Measurements from ENCODE around the gene SPRING1. TPM values are rescaled to one million over a fixed set of nuclear protein-coding genes. Genes with fewer than 3 reads are reported as not detected.

SPRING1 gene, protein sequence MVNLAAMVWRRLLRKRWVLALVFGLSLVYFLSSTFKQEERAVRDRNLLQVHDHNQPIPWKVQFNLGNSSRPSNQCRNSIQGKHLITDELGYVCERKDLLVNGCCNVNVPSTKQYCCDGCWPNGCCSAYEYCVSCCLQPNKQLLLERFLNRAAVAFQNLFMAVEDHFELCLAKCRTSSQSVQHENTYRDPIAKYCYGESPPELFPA
- polyA plus RNA-seq (2011; rRNA removed) (16.9 and 17.4 TPM in 2 replicates), polyA plus RNA-seq (2017; fragmentation: RNase III; extraction: RNeasy Plus Mini Kit Qiagen cat#74134 plus additional on column Dnase treatment) (9.1 to 11.2 TPM (median 10.9 TPM) in 3 replicates), polyA minus RNA-seq (2011; rRNA and poly(A)+ RNA removed) (25.4 and 30.2 TPM in 2 replicates)
- 12.0 and 16.4 TPM in 2 replicates for polyA plus RNA-seq (2012; cell fraction: cytosol; rRNA removed)
- polyA plus RNA-seq (2012; cell fraction: nucleus; rRNA removed), result 6.3 and 6.7 TPM in 2 replicates

DNA sequence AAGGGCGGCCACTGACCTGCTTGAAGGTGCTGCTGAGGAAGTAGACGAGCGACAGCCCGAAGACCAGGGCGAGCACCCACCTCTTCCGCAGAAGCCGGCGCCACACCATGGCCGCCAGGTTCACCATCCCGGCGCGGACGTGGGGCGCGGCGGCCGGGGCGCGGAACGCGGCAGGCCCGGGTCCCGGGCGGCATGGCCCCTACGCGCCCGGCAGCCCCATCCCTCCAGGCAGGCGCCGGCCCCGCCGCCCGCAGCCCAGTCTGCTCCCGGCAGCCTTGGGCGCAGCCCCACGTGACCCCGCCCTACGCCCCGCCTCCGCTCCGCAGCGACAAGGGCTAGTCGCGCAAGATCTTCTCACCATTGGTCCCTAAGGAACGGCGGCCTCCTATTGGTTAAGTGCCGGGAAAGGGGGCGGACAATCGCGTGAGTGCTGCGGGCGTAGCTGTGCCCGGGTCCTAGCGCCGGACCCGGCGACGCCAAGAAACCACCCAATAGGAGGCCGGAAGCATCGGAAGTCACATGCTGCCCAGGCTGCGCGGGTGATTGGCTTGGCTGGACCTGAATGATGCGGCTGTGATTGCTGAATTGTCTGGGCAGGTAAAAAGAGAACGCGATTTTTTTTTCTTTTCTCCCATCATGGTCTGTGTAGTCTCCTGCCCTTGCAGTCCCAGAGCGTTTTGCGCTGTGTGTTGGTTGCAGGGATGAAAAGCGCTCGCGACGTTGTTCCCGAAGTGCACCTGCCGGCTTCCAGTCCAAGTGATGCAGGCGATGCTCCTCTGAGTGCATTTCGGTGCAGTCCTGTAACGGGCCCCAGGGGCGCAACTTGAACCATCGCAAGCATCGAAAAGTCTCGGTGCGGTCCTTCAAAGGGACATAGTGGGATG is at the start of gene SPRING1, which contains the start of gene RNFT2:
TSS of gene SPRING1 (minus strand) at position 296 of the 884 bp plus-strand sequence. CDS start at position 127, 169 bp downstream.
TSS of gene RNFT2 (plus strand) at position 542 of the 884 bp plus-strand sequence. CDS start 2,183 bp downstream, outside the sequence.
- peak; percentile 98 to 99 for ATAC-seq
- WGBS (ENCODE audit: missing lambda C conversion rate), result 1% methylated on average over 71 of the region's 80 CpGs
- peaks cover 13% of the 10 kb centered on the region; the same call in 2 of the 3 replicates for H3K4me1 ChIP-seq
- peak within 1 kb of the TSS; percentile 64 for H3K4me3 ChIP-seq
- POLR2A ChIA-PET, result interaction anchor here (0.6 to 0.7 kb wide), 7 partner anchors 11 to 203 kb away, joined by 3 to 6 read pairs (median 3); no protein-coding TSS in a partner anchor
- H3K9me3 ChIP-seq, result no peaks in the 10 kb centered on the region
- peak; percentile 76 for FAIRE-seq
- CTCF ChIA-PET, result interaction anchor here (0.7 kb wide), 1 partner anchor 302 kb away, joined by 3 read pairs; no protein-coding TSS in a partner anchor
- H3K4me2 ChIP-seq, result peak within 1 kb of the TSS; percentile 84
- peak; percentile 99 to 100 for DNase-seq (ENCODE audit: low read depth in 1 of 2, low spot score in 1 of 2)
- H3K27ac ChIP-seq, result peak within 1 kb of the TSS; percentile 65 to 92
- TF ChIP-seq JUNB (IDR thresholded peaks at IDR 0.05) (no peak), RCOR1 (IDR thresholded peaks at IDR 0.05; ENCODE audit: low read depth, low read length) (no peak), MYC (IDR thresholded peaks at IDR 0.05; ENCODE audit: borderline replicate concordance, low read length) (peak; percentile 73; the same call in 1 of the 2 replicates), HOXB5 (CRISPR knock-in tag; IDR thresholded peaks at IDR 0.05) (no peak), EHF (CRISPR knock-in tag; IDR thresholded peaks at IDR 0.05) (no peak), TFCP2L1 (CRISPR knock-in tag; IDR thresholded peaks at IDR 0.05) (no peak), PHF8 (IDR thresholded peaks at IDR 0.05; ENCODE audit: borderline replicate concordance, low read depth) (peak; percentile 85; the same call in 1 of the 2 replicates), HOXB13 (CRISPR knock-in tag; IDR thresholded peaks at IDR 0.05; ENCODE audit: low read depth) (no peak), ZC3H11A (IDR thresholded peaks at IDR 0.05) (no peak), POLR2A (IDR thresholded peaks at IDR 0.05; ENCODE audit: low read length) (peak; percentile 95), HES2 (IDR thresholded peaks at IDR 0.05) (no peak), BHLHE40 (IDR thresholded peaks at IDR 0.05; ENCODE audit: low read depth, low read length) (peak; percentile 70; the same call in 1 of the 2 replicates), NR3C1 (IDR thresholded peaks at IDR 0.05) (no peak), ESRRA (IDR thresholded peaks at IDR 0.05; ENCODE audit: borderline replicate concordance, low read length) (no peak), POLR2AphosphoS2 (conservative IDR thresholded peaks at IDR 0.05; ENCODE audit: low read length) (no peak), CBX2 (IDR thresholded peaks at IDR 0.05; ENCODE audit: borderline replicate concordance, low read depth) (no peak), MAZ (IDR thresholded peaks at IDR 0.05; ENCODE audit: borderline replicate concordance, low read depth, low read length) (no peak), HEYL (CRISPR knock-in tag; IDR thresholded peaks at IDR 0.05) (no peak), NFE2L2 (conservative IDR thresholded peaks at IDR 0.05; ENCODE audit: low read length) (no peak), ZNF302 (CRISPR knock-in tag; IDR thresholded peaks at IDR 0.05) (no peak), EP300 (IDR thresholded peaks at IDR 0.05) (no peak), NPAS2 (CRISPR knock-in tag; IDR thresholded peaks at IDR 0.05; ENCODE audit: borderline replicate concordance) (no peak), FOSB (CRISPR knock-in tag; IDR thresholded peaks at IDR 0.05) (no peak), RARB (CRISPR knock-in tag; IDR thresholded peaks at IDR 0.05) (no peak), CHD2 (IDR thresholded peaks at IDR 0.05; ENCODE audit: low read length, partially characterized antibody) (no peak)
- TF ChIP-seq, protein P1, sequence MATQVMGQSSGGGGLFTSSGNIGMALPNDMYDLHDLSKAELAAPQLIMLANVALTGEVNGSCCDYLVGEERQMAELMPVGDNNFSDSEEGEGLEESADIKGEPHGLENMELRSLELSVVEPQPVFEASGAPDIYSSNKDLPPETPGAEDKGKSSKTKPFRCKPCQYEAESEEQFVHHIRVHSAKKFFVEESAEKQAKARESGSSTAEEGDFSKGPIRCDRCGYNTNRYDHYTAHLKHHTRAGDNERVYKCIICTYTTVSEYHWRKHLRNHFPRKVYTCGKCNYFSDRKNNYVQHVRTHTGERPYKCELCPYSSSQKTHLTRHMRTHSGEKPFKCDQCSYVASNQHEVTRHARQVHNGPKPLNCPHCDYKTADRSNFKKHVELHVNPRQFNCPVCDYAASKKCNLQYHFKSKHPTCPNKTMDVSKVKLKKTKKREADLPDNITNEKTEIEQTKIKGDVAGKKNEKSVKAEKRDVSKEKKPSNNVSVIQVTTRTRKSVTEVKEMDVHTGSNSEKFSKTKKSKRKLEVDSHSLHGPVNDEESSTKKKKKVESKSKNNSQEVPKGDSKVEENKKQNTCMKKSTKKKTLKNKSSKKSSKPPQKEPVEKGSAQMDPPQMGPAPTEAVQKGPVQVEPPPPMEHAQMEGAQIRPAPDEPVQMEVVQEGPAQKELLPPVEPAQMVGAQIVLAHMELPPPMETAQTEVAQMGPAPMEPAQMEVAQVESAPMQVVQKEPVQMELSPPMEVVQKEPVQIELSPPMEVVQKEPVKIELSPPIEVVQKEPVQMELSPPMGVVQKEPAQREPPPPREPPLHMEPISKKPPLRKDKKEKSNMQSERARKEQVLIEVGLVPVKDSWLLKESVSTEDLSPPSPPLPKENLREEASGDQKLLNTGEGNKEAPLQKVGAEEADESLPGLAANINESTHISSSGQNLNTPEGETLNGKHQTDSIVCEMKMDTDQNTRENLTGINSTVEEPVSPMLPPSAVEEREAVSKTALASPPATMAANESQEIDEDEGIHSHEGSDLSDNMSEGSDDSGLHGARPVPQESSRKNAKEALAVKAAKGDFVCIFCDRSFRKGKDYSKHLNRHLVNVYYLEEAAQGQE (IDR thresholded peaks at IDR 0.05), result no peak
- TF ChIP-seq, protein P2, sequence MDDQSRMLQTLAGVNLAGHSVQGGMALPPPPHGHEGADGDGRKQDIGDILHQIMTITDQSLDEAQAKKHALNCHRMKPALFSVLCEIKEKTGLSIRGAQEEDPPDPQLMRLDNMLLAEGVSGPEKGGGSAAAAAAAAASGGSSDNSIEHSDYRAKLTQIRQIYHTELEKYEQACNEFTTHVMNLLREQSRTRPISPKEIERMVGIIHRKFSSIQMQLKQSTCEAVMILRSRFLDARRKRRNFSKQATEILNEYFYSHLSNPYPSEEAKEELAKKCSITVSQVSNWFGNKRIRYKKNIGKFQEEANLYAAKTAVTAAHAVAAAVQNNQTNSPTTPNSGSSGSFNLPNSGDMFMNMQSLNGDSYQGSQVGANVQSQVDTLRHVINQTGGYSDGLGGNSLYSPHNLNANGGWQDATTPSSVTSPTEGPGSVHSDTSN (IDR thresholded peaks at IDR 0.05), result peak; percentile 83
- TF ChIP-seq, protein P3, sequence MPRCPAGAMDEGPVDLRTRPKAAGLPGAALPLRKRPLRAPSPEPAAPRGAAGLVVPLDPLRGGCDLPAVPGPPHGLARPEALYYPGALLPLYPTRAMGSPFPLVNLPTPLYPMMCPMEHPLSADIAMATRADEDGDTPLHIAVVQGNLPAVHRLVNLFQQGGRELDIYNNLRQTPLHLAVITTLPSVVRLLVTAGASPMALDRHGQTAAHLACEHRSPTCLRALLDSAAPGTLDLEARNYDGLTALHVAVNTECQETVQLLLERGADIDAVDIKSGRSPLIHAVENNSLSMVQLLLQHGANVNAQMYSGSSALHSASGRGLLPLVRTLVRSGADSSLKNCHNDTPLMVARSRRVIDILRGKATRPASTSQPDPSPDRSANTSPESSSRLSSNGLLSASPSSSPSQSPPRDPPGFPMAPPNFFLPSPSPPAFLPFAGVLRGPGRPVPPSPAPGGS (IDR thresholded peaks at IDR 0.05), result peak; percentile 87
- TF ChIP-seq, protein P4, sequence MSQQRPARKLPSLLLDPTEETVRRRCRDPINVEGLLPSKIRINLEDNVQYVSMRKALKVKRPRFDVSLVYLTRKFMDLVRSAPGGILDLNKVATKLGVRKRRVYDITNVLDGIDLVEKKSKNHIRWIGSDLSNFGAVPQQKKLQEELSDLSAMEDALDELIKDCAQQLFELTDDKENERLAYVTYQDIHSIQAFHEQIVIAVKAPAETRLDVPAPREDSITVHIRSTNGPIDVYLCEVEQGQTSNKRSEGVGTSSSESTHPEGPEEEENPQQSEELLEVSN (IDR thresholded peaks at IDR 0.05; ENCODE audit: borderline replicate concordance, low read depth), result 0 out of 2 replicates have a peak, but pooled peaks have one; percentile 44
- TF ChIP-seq, protein P5, sequence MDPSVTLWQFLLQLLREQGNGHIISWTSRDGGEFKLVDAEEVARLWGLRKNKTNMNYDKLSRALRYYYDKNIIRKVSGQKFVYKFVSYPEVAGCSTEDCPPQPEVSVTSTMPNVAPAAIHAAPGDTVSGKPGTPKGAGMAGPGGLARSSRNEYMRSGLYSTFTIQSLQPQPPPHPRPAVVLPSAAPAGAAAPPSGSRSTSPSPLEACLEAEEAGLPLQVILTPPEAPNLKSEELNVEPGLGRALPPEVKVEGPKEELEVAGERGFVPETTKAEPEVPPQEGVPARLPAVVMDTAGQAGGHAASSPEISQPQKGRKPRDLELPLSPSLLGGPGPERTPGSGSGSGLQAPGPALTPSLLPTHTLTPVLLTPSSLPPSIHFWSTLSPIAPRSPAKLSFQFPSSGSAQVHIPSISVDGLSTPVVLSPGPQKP (IDR thresholded peaks at IDR 0.05; ENCODE audit: low read depth, low read length), result no peak
